ENCODE data around the gene KCNQ5.
"Not testable (repeated sequence)": the region's sequence is repeated elsewhere in the genome, so short reads cannot be mapped to it uniquely, and the experiment has no call there.

KCNQ5 gene

GRCh38 chr6:72621291-72622093, at the start of gene KCNQ5:
TSS of gene KCNQ5 (plus strand) at chr6:72622064.
- H3K27ac ChIP-seq, result peak within 1 kb of the TSS; percentile 54

DNA sequence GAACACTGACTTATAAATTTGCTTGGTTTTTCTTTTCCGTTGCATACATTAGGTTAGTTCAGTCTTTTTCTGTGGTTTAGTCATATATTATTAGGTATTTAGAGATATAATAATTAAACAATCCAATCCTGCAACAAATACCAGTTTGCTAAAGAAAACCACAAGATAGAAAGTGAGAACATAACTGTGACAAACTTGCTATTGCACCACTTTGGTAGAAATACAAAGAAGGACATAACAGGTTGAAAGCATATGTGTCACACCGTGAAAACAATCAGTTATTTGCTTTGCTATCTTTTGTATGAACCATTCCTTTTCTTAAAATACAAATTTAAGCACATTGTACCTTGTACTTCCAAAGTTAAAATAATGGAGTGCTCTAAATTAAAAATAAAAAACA, 42.0 kb upstream of the KCNQ5 start:
- peak overlapping the region; percentile 65 for H3K9ac ChIP-seq (ENCODE audit: insufficient read length)
- no peak for DNase-seq (ENCODE audit: low read depth, low spot score)
- peak overlapping the region; percentile 64 for H3K4me3 ChIP-seq
- H3K36me3 ChIP-seq (ENCODE audit: insufficient read depth, low read length), result no peaks in the 10 kb centered on the region
- H3K9me3 ChIP-seq (ENCODE audit: low read depth, low read length), result no peaks in the 10 kb centered on the region
- no peak for TF ChIP-seq EZH2 (IDR thresholded peaks at IDR 0.05)
- TF ChIP-seq FOXP2 (optimal IDR thresholded peaks at IDR 0.05; ENCODE audit: control extremely low read depth, extremely low read length, insufficient read depth), result no peak
- TF ChIP-seq POLR2AphosphoS5 (IDR thresholded peaks at IDR 0.05; ENCODE audit: borderline replicate concordance, low read depth, low read length), result no peak
- H3K27ac ChIP-seq, result peak overlapping the region; percentile 89

More at GRCh38 chr6:72621291-72622093, at the start of gene KCNQ5:
- Histone ChIP-seq H3K9me3 (ENCODE audit: low read depth, low read length) (no peaks in the 10 kb centered on the region), H3K36me3 (ENCODE audit: insufficient read depth, low read length) (peaks cover 7% of the 10 kb centered on the region), H3K9ac (ENCODE audit: insufficient read length) (peak within 1 kb of the TSS; percentile 82), H3K4me3 (peak within 1 kb of the TSS; percentile 85)
- DNase-seq (ENCODE audit: low read depth, low spot score), result no peak
- TF ChIP-seq FOXP2 (optimal IDR thresholded peaks at IDR 0.05; ENCODE audit: control extremely low read depth, extremely low read length, insufficient read depth) (no peak), EZH2 (IDR thresholded peaks at IDR 0.05) (no peak), POLR2AphosphoS5 (IDR thresholded peaks at IDR 0.05; ENCODE audit: borderline replicate concordance, low read depth, low read length) (no peak; the same call in 1 of the 2 replicates)

DNA sequence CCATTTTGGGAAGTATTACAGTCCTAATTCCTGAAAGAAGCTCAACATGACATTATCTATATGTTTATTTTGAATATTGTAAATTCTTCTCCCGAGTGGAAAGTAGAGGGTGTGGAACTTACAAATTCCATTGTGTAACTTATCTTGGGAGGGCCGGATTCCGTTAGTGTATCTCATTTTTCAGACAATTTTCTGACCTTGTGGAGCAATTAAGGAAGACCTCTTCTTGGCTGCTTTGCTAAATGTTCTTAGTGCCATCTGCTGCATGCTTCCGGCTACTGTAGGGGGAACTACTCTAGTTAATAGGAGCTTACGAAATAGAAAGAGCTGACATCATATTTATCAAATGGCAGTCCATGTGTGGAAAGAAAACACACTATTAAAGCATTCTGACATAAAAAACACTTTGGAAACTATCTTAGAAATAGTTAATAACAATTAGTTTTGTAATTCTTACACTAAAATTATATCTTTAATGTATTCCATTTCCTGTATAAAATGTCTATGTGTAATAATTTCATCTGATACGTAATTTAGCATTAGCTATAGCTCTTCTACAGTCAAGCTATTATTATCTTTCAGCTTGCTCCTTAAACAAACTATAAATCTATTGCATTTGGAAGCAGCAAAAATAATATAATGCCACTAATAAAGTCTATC, 41.5 kb upstream of the KCNQ5 start:
- Histone ChIP-seq H3K9me3 (ENCODE audit: low read depth, low read length) (no peaks in the 10 kb centered on the region), H3K9ac (ENCODE audit: insufficient read length) (peak overlapping the region; percentile 65), H3K27ac (peak overlapping the region; percentile 89), H3K4me3 (peak overlapping the region; percentile 64), H3K36me3 (ENCODE audit: insufficient read depth, low read length) (no peaks in the 10 kb centered on the region)
- TF ChIP-seq FOXP2 (optimal IDR thresholded peaks at IDR 0.05; ENCODE audit: control extremely low read depth, extremely low read length, insufficient read depth) (no peak), POLR2AphosphoS5 (IDR thresholded peaks at IDR 0.05; ENCODE audit: borderline replicate concordance, low read depth, low read length) (peak; percentile 30; the same call in 1 of the 2 replicates)
- peak; percentile 84 for DNase-seq (ENCODE audit: low read depth, low spot score)

DNA sequence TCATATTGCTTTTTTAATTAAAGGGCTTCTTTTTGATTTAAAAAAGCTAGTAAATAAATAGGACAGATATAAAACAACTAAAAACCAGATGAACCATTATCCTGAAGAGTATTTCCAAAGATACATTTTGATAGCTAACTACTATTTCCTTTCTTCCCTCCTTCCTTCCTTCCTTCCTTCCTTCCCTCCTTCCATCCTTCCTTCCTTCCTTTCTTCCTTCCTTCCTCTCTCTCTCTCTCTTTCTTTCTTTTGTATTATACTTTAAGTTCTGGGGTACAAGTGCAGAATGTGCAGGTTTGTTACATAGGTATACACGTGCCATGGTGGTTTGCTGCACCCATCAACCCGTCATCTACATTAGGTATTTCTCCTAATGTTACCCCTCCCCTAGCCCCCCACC, 40.9 kb upstream of the KCNQ5 start:
- not testable (repeated sequence) for H3K9me3 ChIP-seq (ENCODE audit: low read depth, low read length); DNase-seq (ENCODE audit: low read depth, low spot score); H3K9ac ChIP-seq (ENCODE audit: insufficient read length); H3K36me3 ChIP-seq (ENCODE audit: insufficient read depth, low read length)
- H3K4me3 ChIP-seq, result peak overlapping the region; percentile 64; the same call in 1 of the 2 replicates
- peak overlapping the region; percentile 89 for H3K27ac ChIP-seq

- Histone ChIP-seq H3K9me3 (ENCODE audit: low read depth, low read length) (no peaks in the 10 kb centered on the region), H3K9ac (ENCODE audit: insufficient read length) (no peak overlapping the region), H3K27ac (no peak overlapping the region), H3K4me3 (no peak overlapping the region), H3K36me3 (ENCODE audit: insufficient read depth, low read length) (no peaks in the 10 kb centered on the region)
- no peak for DNase-seq (ENCODE audit: low read depth, low spot score)
- TF ChIP-seq EZH2 (IDR thresholded peaks at IDR 0.05) (no peak), POLR2AphosphoS5 (IDR thresholded peaks at IDR 0.05; ENCODE audit: borderline replicate concordance, low read depth, low read length) (no peak), FOXP2 (optimal IDR thresholded peaks at IDR 0.05; ENCODE audit: control extremely low read depth, extremely low read length, insufficient read depth) (no peak)
These were observed 33.7 kb upstream of the KCNQ5 start for GRCh38 chr6:72588155-72588554.

GRCh38 chr6:72589096-72589495, 32.8 kb upstream of the KCNQ5 start:
- Histone ChIP-seq H3K4me3 (peak overlapping the region; percentile 28), H3K36me3 (ENCODE audit: insufficient read depth, low read length) (no peaks in the 10 kb centered on the region), H3K27ac (peak overlapping the region; percentile 77), H3K9me3 (ENCODE audit: low read depth, low read length) (no peaks in the 10 kb centered on the region), H3K9ac (ENCODE audit: insufficient read length) (peak overlapping the region; percentile 58)
- TF ChIP-seq EZH2 (IDR thresholded peaks at IDR 0.05), result no peak
- TF ChIP-seq POLR2AphosphoS5 (IDR thresholded peaks at IDR 0.05; ENCODE audit: borderline replicate concordance, low read depth, low read length), result no peak
- no peak for DNase-seq (ENCODE audit: low read depth, low spot score)

- no peaks in the 10 kb centered on the region for H3K9me3 ChIP-seq (ENCODE audit: low read depth, low read length)
- H3K4me3 ChIP-seq, result no peak overlapping the region
- H3K36me3 ChIP-seq (ENCODE audit: insufficient read depth, low read length), result no peaks in the 10 kb centered on the region
- TF ChIP-seq EZH2 (IDR thresholded peaks at IDR 0.05) (no peak), FOXP2 (optimal IDR thresholded peaks at IDR 0.05; ENCODE audit: control extremely low read depth, extremely low read length, insufficient read depth) (no peak), POLR2AphosphoS5 (IDR thresholded peaks at IDR 0.05; ENCODE audit: borderline replicate concordance, low read depth, low read length) (no peak)
- DNase-seq (ENCODE audit: low read depth, low spot score), result no peak
- H3K27ac ChIP-seq, result no peak overlapping the region
- no peak overlapping the region for H3K9ac ChIP-seq (ENCODE audit: insufficient read length)
These were observed 26.1 kb upstream of the KCNQ5 start for GRCh38 chr6:72595812-72596211.

DNA sequence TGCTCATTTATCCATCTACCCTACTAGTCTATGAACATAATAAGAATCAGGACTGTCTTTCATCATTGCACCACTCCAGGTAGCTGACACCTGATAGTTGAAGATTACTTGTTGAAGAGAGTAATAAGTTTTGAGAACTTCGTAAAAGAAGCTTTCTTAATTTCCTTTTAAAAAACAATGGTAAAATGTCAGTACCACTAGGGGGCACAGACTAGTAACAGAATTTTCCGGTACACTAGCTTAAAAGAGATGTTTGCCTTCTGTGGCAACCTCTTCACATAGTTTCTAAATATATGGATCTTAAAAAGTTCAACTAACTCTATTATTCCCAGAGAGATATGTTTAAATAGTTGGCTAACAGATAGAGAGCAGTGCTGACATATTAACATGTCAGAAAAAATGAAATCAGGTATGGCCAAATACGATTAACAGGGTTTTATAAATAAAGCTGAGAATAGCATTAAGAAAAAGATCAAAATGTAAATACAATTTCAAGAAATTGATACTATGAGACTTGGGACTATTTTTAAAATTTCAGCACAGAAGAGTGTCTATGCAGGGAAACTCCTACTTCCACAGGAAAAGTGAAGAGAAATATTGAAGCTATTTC, 5.4 kb upstream of the KCNQ5 start:
- DNase-seq (ENCODE audit: low read depth, low spot score), result no peak
- Histone ChIP-seq H3K36me3 (ENCODE audit: insufficient read depth, low read length) (no peaks in the 10 kb centered on the region), H3K9me3 (ENCODE audit: low read depth, low read length) (no peaks in the 10 kb centered on the region), H3K4me3 (0 out of 2 replicates have a peak overlapping the region, but pooled peaks have one; percentile 29), H3K27ac (no peak overlapping the region), H3K9ac (ENCODE audit: insufficient read length) (no peak overlapping the region)
- TF ChIP-seq EZH2 (IDR thresholded peaks at IDR 0.05) (no peak), POLR2AphosphoS5 (IDR thresholded peaks at IDR 0.05; ENCODE audit: borderline replicate concordance, low read depth, low read length) (no peak), FOXP2 (optimal IDR thresholded peaks at IDR 0.05; ENCODE audit: control extremely low read depth, extremely low read length, insufficient read depth) (no peak)
